PC-9 (cell line): Measurements from ENCODE around the gene EFCAB7.

Experiments
- EZH2 ChIP-seq: fragments of 200-600 bp; sonication (generic); IDR thresholded peaks from 2 replicates; pipeline ENCODE4 v1.8.0; 2017; ENCODE audit warnings: antibody characterized with exemption, low read depth
- TF ChIP-seq, protein P1 (sequence below): fragments of 200-600 bp; sonication (generic); conservative IDR thresholded peaks from 2 replicates; pipeline ENCODE4 v1.6.1; 2017; ENCODE audit warnings: mixed run types, antibody characterized with exemption, mild to moderate bottlenecking, moderate library complexity

DNA sequence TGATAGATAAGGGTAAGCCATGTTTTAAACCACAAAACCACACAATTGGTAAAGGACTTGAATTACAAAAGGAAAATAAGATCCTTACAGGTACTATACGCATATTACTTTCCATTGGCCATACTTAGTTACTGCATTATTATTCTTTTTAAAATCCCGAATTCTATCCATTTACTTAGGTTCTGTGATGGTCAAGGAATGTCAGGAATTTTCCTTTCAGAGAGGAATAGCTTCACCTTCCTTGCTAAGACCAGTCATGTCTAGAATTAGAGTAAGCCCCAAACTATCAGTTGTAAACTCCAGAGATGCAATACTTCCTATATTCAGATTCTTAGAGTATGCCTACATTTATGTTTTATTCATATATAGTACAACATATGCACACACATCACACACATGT lies 13.7 kb downstream of the EFCAB7 start:
- TF ChIP-seq, protein P1, sequence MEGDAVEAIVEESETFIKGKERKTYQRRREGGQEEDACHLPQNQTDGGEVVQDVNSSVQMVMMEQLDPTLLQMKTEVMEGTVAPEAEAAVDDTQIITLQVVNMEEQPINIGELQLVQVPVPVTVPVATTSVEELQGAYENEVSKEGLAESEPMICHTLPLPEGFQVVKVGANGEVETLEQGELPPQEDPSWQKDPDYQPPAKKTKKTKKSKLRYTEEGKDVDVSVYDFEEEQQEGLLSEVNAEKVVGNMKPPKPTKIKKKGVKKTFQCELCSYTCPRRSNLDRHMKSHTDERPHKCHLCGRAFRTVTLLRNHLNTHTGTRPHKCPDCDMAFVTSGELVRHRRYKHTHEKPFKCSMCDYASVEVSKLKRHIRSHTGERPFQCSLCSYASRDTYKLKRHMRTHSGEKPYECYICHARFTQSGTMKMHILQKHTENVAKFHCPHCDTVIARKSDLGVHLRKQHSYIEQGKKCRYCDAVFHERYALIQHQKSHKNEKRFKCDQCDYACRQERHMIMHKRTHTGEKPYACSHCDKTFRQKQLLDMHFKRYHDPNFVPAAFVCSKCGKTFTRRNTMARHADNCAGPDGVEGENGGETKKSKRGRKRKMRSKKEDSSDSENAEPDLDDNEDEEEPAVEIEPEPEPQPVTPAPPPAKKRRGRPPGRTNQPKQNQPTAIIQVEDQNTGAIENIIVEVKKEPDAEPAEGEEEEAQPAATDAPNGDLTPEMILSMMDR: no peak
- no peak for TF ChIP-seq EZH2
